RWPE1 (cell line): ENCODE results near the gene HYOU1.

Source experiments
- CTCF ChIA-PET: fragments of 350-600 bp; sonication (Branson Sonifier 250); formaldehyde crosslinking; extraction: SDS; loops from one replicate; lab custom pipeline; 2021; lab: Yijun Ruan, JAX
- POLR2A ChIA-PET: fragments of 400-600 bp; formaldehyde crosslinking; extraction: SDS; loops from one replicate; lab custom pipeline; 2020; ENCODE audit warnings: antibody characterized with exemption; ENCODE audit not compliant: low non-redundant PET; lab: Yijun Ruan, JAX
- DNase-seq: peaks from one replicate; pipeline ENCODE4 v3.0.0; 2012; ENCODE audit warnings: low spot score
- H3K27ac ChIP-seq: fragments of 450-650 bp; 2 replicates; pipeline ENCODE4 v1.5.1; 2017
- CTCF ChIP-seq: fragments of 450-650 bp; conservative IDR thresholded peaks from 2 replicates; pipeline ENCODE4 v1.5.1; 2017; ENCODE audit warnings: low read depth, mild to moderate bottlenecking

Gene HYOU1

GRCh38 chr11:119029069-119029339, 28.0 kb downstream of the HYOU1 start:
- H3K27ac ChIP-seq = peak overlapping the region; percentile 81
- DNase-seq = no peak
- CTCF ChIA-PET = no interaction called here
- TF ChIP-seq CTCF = no peak
- POLR2A ChIA-PET = no interaction called here

- H3K27ac ChIP-seq = peak overlapping the region; percentile 81
- no peak for DNase-seq
- ChIA-PET CTCF (no interaction called here), POLR2A (no interaction called here)
- TF ChIP-seq CTCF = no peak
Measured at GRCh38 chr11:119028346-119029068, 28.5 kb downstream of the HYOU1 start.

GRCh38 chr11:119027561-119028345, 29.3 kb downstream of the HYOU1 start:
- POLR2A ChIA-PET = no interaction called here

GRCh38 chr11:119026970-119027369, 30.0 kb downstream of the HYOU1 start:
- TF ChIP-seq CTCF = no peak
- ChIA-PET CTCF (interaction anchor here (0.7 kb wide), 1 partner anchor 8 kb away, joined by 3 read pairs; no protein-coding TSS in a partner anchor), POLR2A (no interaction called here)
- H3K27ac ChIP-seq = peak overlapping the region; percentile 81
- no peak for DNase-seq

More at GRCh38 chr11:119027561-119028345, 29.3 kb downstream of the HYOU1 start:
- DNase-seq = no peak
- H3K27ac ChIP-seq = peak overlapping the region; percentile 81
- CTCF ChIA-PET = interaction anchor here (0.7 kb wide), 1 partner anchor 8 kb away, joined by 3 read pairs; no protein-coding TSS in a partner anchor
- TF ChIP-seq CTCF = no peak

- H3K27ac ChIP-seq = peak overlapping the region; percentile 81
- no peak for TF ChIP-seq CTCF
- DNase-seq = no peak
- POLR2A ChIA-PET = no interaction called here
- CTCF ChIA-PET = interaction anchor here (0.6 kb wide), 1 partner anchor 1439 kb away, joined by 3 read pairs; no protein-coding TSS in a partner anchor
Measured at GRCh38 chr11:119025978-119026766, 30.8 kb downstream of the HYOU1 start.

GRCh38 chr11:119025541-119025940, 31.5 kb downstream of the HYOU1 start:
- TF ChIP-seq CTCF = no peak
- peak overlapping the region; percentile 81 for H3K27ac ChIP-seq
- no peak for DNase-seq
- CTCF ChIA-PET = interaction anchor here (0.6 kb wide), 1 partner anchor 1439 kb away, joined by 3 read pairs; no protein-coding TSS in a partner anchor
- POLR2A ChIA-PET = no interaction called here
